GM19193 (cell line): ENCODE measurements around the gene TIFAB.

Source experiments
- POLR2A ChIP-seq: IDR thresholded peaks from 4 replicates; pipeline ENCODE4 v1.6.1; 2011; ENCODE audit not compliant: insufficient read depth, insufficient read length; ENCODE audit errors: extremely low read depth

TIFAB gene

GRCh38 chr5:135452321-135453030, at the start of gene TIFAB:
Gene TIFAB (minus strand): TSS chr5:135452351. CDS start chr5:135449939, 2,412 bp downstream.
- no peak for TF ChIP-seq POLR2A

DNA sequence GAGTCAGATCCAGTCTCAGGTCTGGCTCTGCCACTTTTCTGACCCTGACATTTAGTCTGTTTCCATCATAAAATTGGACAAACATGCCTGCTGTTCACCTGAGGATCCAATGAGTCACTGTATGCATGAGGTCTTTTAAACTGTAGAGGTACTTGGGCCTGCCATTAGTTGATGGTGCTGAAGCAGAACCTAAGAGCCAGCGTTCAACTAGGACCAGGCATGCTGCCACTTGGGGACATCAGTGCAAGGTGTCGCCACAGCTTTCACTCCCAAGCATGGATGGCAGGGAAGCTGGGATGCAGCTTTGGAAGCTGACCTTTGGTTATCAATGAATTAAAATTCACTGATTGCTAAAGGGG, 46.5 kb upstream of the TIFAB start:
- no peak for TF ChIP-seq POLR2A

GRCh38 chr5:135497971-135498636, 46.0 kb upstream of the TIFAB start:
- no peak for TF ChIP-seq POLR2A

GRCh38 chr5:135494196-135494595, 42.0 kb upstream of the TIFAB start:
- TF ChIP-seq POLR2A, result no peak

DNA sequence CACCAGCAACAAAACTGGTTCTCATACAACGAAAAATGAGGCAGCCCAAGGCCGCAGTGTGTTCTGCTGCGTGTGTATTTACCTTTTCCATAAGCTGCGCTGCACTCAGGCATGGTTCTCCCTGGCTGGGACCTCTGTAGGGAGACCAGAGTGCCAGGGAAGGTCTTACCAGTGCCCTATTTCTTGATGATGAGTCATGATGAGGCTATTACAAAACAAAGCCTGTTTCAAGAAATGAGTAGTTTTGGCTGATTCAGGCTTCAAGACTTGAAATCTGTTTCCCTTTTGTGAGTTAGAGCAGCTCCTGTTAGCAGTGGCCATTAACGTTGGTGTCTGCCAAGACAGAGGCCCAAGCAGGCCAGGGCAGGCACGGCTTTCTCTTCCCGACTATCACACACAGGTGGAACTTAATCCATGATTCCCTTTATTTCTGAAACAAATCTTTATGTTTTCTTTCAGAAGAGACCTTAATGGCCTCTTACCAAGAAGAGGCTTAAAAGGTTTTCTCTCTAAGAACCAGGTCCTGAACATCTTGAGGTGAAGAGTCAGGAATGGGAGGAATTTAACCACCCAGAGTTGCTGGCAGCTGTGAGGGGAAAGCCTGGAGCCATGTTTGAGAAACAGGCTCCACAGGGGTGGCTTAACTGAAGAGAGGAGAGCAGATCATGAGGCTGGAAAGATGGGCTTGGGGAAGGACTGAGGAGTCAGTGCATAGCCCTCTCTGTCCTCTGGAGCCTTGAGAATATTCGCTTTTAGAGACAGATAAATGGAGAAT, 41.4 kb upstream of the TIFAB start:
- TF ChIP-seq POLR2A, result no peak

DNA sequence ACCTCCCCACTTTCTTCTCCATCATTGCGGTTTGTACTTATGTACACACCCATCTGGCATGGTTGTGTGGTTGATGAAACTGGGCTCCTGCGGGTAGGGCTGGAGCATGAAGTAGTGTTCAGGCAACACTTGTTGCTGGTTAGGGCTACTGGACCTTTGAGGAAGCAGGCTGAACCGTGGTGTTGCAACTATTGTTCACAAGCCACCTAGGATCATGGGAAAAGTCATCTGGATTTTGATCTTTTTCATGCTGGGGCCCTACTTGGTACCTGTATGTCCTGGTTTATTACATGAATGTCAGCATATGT, 40.1 kb upstream of the TIFAB start:
- no peak for TF ChIP-seq POLR2A

DNA sequence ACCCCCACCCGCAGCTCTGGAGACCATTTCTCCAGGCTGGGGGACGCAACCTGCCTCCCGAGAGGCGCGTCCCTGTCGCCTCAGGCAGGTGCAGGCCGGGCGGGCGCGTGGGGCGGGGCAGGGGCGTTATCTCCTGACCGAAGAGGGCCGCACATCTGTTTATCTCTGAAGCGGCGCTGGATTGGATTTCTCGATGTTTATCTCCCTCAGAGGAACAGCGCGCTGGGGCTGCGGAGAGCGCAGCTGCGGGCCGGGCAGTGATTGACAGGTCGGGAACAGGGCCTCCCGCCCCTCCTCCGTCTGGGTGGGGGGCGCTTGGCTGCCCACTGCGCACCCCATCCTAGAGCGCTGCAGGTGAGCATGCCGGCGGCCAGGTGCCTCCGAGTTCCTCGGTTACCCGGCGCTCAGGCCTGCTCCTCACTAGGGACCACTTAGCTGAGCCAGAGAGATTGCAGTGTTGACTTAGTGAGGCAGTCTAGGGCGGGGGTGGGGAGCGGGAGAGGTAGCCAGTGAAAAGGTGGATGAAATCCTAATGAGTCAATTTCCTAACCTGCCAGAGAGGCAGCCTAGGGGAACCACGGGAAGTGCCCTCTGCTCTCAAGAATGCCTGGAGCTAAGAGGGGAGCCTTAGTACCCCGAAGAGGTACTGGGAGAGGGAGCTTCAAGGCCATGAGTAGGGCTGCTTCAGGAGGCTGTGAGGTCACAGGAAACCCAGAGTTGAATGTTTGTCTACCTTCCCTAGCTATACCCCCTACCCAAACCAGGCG, 39.6 kb upstream of the TIFAB start:
- TF ChIP-seq POLR2A, result no peak

GRCh38 chr5:135491038-135491551, 38.9 kb upstream of the TIFAB start:
- no peak for TF ChIP-seq POLR2A

GRCh38 chr5:135490245-135491037, 38.3 kb upstream of the TIFAB start:
- no peak for TF ChIP-seq POLR2A

- TF ChIP-seq POLR2A, result no peak
Observed at GRCh38 chr5:135489466-135490244, 37.5 kb upstream of the TIFAB start.

GRCh38 chr5:135488727-135489465, 36.7 kb upstream of the TIFAB start:
- TF ChIP-seq POLR2A, result no peak

DNA sequence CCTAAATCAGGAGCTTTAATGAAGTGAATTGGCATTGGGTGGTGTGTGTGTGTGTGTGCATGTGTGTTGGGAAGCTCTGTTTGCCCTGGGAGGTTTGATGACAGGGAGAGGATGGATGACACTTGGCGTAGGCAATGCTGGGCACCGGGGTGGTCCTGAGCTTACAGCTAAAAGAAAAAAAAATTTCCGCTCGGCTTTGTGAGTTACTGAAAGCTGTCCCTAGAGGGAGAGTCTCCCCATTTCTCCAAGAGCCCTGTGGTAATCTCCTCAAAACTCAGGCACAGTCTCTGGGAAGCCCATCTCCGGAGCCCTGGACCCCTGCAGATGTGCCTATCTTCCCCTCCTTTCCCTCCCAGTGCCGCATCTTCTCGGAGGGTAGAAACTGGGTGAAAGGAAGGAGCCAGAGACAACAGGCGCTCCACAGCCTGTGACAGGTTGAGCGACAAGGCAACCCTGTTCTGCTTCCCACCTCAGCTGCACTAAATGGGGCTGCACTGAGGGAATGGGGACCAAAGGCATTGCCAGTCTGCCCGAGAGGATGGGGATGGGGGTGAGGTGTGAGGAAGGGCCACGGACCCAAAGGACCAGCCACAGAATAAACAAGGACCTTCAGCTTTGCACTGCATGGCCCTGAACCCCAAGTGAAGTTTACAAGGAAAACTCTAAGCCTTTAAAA, 35.8 kb upstream of the TIFAB start:
- no peak for TF ChIP-seq POLR2A
